Activated CD4-positive, alpha-beta memory T cell treated with anti-CD3 and anti-CD28 coated beads, Interleukin-2, amount 10 ng/mL, durations not matched to agents 7 days and 5 days (primary cell): ENCODE results near the gene LYZ. TPM values are rescaled to one million over a fixed set of nuclear protein-coding genes. Genes with fewer than 3 reads are reported as not detected.

ENCODE experiments used
- CTCF ChIA-PET: fragments of 350-600 bp; sonication (Branson Sonifier 250); formaldehyde crosslinking; loops from one replicate; lab custom pipeline; 2021; ENCODE audit warnings: antibody characterized with exemption, inconsistent platforms; lab: Charles Lee
- POLR2A ChIA-PET: fragments of 350-600 bp; sonication (Branson Sonifier 250); formaldehyde crosslinking; loops from one replicate; lab custom pipeline; 2021; ENCODE audit warnings: antibody characterized with exemption; lab: Charles Lee
- DNase-seq: peaks from one replicate; pipeline ENCODE4 v3.0.0-alpha.2; 2020
- H3K27ac Mint-ChIP-seq: one replicate; pipeline ENCODE4 v1.8.0; 2021; ENCODE audit warnings: mild to moderate bottlenecking, mixed read lengths
- H3K27me3 Mint-ChIP-seq: one replicate; pipeline ENCODE4 v1.8.0; 2021; ENCODE audit warnings: mixed read lengths
- H3K36me3 Mint-ChIP-seq: one replicate; pipeline ENCODE4 v1.8.0; 2021; ENCODE audit warnings: low read depth, mixed read lengths
- H3K4me1 Mint-ChIP-seq: one replicate; pipeline ENCODE4 v1.8.0; 2021; ENCODE audit warnings: mixed read lengths
- H3K4me3 Mint-ChIP-seq: one replicate; pipeline ENCODE4 v1.8.0; 2021; ENCODE audit warnings: mild to moderate bottlenecking, mixed read lengths
- H3K9me3 Mint-ChIP-seq: one replicate; pipeline ENCODE4 v1.8.0; 2021; ENCODE audit warnings: mixed read lengths
- total RNA-seq, 2 experiments: library from RNA; stranded (reverse); gene quantifications; one replicate each; pipeline ENCODE4 v1.2.3, GENCODE V29; 2021

LYZ gene
- total RNA-seq, 2 experiments from 2014 or later, result 0.48 to 0.50 TPM

DNA sequence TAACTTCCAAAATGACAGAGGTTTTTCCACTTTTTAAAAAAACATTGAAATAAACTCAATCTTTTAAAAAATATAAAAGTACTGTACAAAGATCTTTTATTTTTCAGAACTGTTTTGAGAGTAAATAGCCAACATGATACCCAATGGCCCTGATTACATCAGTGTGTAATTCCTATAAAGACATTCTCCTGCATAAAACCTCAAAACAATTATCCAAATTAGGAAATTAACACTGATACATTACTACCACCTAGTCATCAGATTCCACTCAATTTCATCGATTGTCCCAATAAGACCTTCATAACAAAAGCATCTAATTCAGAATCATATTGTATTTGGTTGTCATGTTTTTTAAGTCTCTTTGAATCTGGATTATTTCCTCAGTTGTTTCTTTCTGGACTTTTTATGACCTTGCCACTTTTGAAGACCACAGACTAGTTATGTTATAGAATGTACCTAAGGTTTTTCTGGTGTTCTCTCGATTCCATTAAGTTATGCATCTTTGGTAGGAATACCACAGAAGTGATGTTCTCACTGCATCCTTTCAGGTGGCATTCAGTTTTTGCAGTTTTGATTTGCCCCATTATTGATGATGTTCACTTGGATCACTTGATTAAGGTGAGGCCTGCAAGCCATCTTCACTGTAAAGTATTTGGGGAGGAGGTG lies 7.3 kb downstream of the LYZ start:
- H3K27ac Mint-ChIP-seq, result no peak overlapping the region
- ChIA-PET CTCF (no interaction called here), POLR2A (no interaction called here)
- H3K4me1 Mint-ChIP-seq, result peaks cover 21% of the 10 kb centered on the region
- H3K9me3 Mint-ChIP-seq, result no peaks in the 10 kb centered on the region
- H3K36me3 Mint-ChIP-seq, result peaks cover 5% of the 10 kb centered on the region
- H3K27me3 Mint-ChIP-seq, result peaks cover 9% of the 10 kb centered on the region
- H3K4me3 Mint-ChIP-seq, result no peak overlapping the region
- no peak for DNase-seq

DNA sequence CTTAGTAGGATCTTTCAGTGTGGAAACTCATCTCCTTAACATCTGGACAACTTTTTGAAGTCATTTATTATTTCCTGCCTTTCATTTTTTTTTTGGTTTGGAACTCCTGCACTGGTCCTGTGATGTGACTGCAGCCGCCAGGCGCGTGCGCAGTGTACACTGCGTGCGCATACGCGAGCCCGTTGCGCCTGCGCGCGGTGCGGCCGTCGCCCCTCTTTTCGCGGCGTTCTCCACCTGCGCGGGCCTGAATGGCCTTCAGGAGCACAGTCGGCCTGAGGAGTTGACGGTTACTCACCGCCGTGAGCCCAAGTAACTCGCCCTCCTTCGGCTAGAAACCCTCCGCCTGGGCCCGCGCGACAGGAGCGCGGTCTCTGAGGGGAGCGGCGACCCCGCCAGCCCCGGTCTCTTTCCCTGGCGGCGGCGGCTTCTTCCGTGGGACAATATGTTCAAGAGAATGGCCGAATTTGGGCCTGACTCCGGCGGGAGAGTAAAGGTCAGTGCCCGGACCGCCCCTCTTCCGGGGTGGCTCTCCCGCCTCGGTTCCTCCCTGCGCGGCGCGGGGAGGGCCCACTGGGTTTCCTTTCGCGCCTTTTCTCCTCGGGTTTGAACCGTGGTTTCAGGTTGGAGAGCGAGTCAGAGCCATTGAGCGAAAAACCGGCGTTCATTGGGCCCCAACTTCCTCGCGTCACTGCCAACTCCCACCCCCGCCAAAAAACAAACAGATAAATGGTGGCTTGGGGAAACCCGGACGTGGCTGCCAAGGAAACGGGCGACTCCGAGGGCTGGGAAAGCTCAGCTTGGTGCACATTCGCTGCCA lies 11.6 kb downstream of the LYZ start, which contains the start of gene YEATS4:
TSS of gene YEATS4 (plus strand) at position 213 of the 817 bp plus-strand sequence. CDS start at position 443, 230 bp downstream.
- CTCF ChIA-PET, result interaction anchor here (0.6 to 3.4 kb wide), 7 partner anchors 9 to 280 kb away, joined by 3 to 63 read pairs (median 4); partner anchors contain the start of gene LYZ
- POLR2A ChIA-PET, result interaction anchor here (0.8 to 3.0 kb wide), 13 partner anchors 25 to 380 kb away, joined by 3 to 38 read pairs (median 3); partner anchors contain the start of gene CCT2
- DNase-seq, result peak; percentile 91

DNA sequence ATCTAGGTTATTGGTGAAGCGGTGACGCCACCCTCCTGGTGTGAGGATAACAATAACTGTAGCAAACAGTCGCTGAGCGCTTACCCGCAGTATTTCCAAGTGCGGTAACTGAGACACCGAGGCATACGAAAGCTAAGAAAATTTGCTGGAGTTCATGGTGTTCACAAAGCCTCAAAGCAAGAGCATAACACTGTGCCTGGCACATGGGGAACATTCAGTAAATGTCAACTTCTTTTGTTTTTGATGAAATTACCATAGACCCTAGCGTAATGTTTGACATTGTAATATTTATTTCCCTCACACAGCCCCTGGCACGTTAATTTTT lies 12.1 kb downstream of the LYZ start:
- CTCF ChIA-PET, result interaction anchor here (1.0 to 1.6 kb wide), 3 partner anchors 9 to 280 kb away, joined by 3 to 7 read pairs (median 4); no protein-coding TSS in a partner anchor
- Mint-ChIP-seq H3K27ac (peak overlapping the region; percentile 89), H3K9me3 (no peaks in the 10 kb centered on the region), H3K36me3 (peaks cover 19% of the 10 kb centered on the region), H3K4me3 (peak overlapping the region; percentile 92), H3K27me3 (no peaks in the 10 kb centered on the region), H3K4me1 (peaks cover 36% of the 10 kb centered on the region)
- POLR2A ChIA-PET, result interaction anchor here (0.8 to 2.1 kb wide), 12 partner anchors 26 to 379 kb away, joined by 3 to 21 read pairs (median 3); partner anchors contain the start of gene CCT2
- no peak for DNase-seq

More for the DNA sequence above, 11.6 kb downstream of the LYZ start, which contains the start of gene YEATS4:
- H3K36me3 Mint-ChIP-seq, result peaks cover 19% of the 10 kb centered on the region
- peaks cover 3% of the 10 kb centered on the region for H3K27me3 Mint-ChIP-seq
- no peaks in the 10 kb centered on the region for H3K9me3 Mint-ChIP-seq
- H3K4me3 Mint-ChIP-seq, result peak within 1 kb of the TSS; percentile 92
- H3K27ac Mint-ChIP-seq, result peak within 1 kb of the TSS; percentile 89
- H3K4me1 Mint-ChIP-seq, result peaks cover 36% of the 10 kb centered on the region

DNA sequence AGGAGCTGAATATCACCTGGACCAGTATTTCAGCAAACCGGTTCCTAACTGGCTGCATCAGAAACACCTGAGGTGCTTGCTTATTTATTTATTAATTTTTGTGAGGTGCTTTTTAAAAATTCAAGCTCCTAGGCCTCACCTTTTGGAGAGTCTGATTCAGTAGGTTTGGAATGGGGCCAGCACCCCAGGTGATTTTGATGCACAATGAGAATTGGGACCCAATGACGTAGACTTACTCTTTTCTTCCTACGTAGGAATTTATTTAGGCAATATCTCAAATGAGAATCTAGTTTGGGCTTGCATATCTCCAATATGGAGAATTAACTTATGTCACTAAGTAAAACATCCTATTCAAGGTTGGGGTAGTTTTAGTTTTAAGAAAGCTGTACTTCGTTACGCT lies 18.6 kb downstream of the LYZ start:
- peaks cover 51% of the 10 kb centered on the region for H3K36me3 Mint-ChIP-seq
- no peaks in the 10 kb centered on the region for H3K9me3 Mint-ChIP-seq
- CTCF ChIA-PET, result interaction anchor here (1.4 to 2.6 kb wide), 3 partner anchors 9 to 212 kb away, joined by 3 to 15 read pairs (median 4); no protein-coding TSS in a partner anchor
- POLR2A ChIA-PET, result interaction anchor here (0.6 to 1.8 kb wide), 4 partner anchors 8 to 1827 kb away, joined by 3 to 8 read pairs (median 4); no protein-coding TSS in a partner anchor
- no peaks in the 10 kb centered on the region for H3K27me3 Mint-ChIP-seq
- H3K4me1 Mint-ChIP-seq, result peaks cover 35% of the 10 kb centered on the region
- no peak overlapping the region for H3K4me3 Mint-ChIP-seq
- no peak for DNase-seq
- no peak overlapping the region for H3K27ac Mint-ChIP-seq

DNA sequence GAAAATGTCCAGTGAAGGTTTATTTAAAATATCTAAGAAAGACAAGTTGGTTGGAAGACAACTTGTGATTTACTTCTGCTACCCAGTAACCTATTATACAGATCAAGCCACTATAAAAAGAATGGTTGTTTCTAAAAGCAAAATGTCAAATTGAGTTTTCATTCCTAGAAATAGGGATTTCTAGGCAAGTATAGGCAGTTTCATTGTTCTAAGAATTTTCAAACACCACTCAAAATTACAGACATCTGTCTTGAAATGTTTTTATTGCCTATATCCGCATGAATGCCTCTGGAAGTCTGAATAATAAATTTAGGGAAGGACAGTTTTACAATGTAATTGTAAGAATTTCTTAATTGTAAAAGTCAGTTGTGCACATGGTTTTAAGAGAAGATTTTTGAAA lies 20.0 kb downstream of the LYZ start:
- H3K4me3 Mint-ChIP-seq, result no peak overlapping the region
- H3K27ac Mint-ChIP-seq, result no peak overlapping the region
- peaks cover 33% of the 10 kb centered on the region for H3K4me1 Mint-ChIP-seq
- H3K27me3 Mint-ChIP-seq, result no peaks in the 10 kb centered on the region
- peaks cover 60% of the 10 kb centered on the region for H3K36me3 Mint-ChIP-seq
- ChIA-PET POLR2A (interaction anchor here (0.9 to 1.5 kb wide), 2 partner anchors 10 to 17 kb away, joined by 3 to 5 read pairs; no protein-coding TSS in a partner anchor), CTCF (interaction anchor here (1.4 to 2.6 kb wide), 3 partner anchors 10 to 214 kb away, joined by 3 to 15 read pairs (median 4); no protein-coding TSS in a partner anchor)
- DNase-seq, result no peak
- no peaks in the 10 kb centered on the region for H3K9me3 Mint-ChIP-seq

DNA sequence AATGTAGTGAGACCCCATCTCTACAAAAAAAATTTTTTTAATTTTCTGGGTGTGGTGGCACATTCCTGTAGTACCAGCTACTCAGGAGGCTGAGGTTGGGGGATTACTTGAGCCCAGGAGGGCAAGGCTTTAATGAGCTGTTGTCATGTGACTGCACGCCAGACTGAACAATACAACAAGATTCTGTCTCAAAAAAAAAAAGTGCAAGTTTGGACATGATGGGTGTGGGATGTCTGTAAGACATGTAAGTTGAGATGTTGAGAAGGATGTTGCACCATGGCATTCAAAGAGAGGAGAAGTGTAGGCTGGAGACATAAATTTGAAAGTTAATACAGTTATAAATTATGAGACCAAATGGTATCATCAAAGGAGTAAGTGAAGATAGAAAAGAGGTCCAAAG lies 34.9 kb downstream of the LYZ start:
- POLR2A ChIA-PET, result interaction anchor here (0.6 kb wide), 1 partner anchor 101 kb away, joined by 3 read pairs; no protein-coding TSS in a partner anchor
- Mint-ChIP-seq H3K27ac (no peak overlapping the region), H3K36me3 (peaks cover 60% of the 10 kb centered on the region), H3K4me3 (no peak overlapping the region), H3K27me3 (no peaks in the 10 kb centered on the region), H3K9me3 (no peaks in the 10 kb centered on the region), H3K4me1 (peaks cover 16% of the 10 kb centered on the region)
- CTCF ChIA-PET, result no interaction called here
- no peak for DNase-seq

DNA sequence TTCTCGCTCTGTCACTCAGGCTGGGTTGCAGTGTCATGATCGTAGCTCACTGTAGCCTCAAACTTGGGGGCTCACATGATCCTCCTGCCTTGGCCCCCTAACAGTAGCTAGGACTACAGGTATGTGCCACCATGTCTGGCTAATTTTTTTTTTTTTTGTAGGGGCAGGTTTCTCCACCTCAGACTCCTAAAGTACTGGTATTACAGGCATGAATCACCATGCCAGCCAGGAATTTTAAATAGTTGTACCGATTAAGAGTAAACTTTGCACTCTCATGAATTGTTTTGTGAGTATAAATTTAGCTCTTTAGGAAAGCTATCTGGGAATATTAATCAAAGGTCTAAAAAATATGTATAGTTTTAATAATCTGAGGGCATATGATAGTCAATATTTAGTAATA lies 36.9 kb downstream of the LYZ start:
- Mint-ChIP-seq H3K27ac (no peak overlapping the region), H3K27me3 (no peaks in the 10 kb centered on the region), H3K4me1 (peaks cover 16% of the 10 kb centered on the region), H3K36me3 (peaks cover 49% of the 10 kb centered on the region), H3K9me3 (no peaks in the 10 kb centered on the region), H3K4me3 (no peak overlapping the region)
- ChIA-PET POLR2A (interaction anchor here (0.6 to 1.6 kb wide), 4 partner anchors 17 to 696 kb away, joined by 3 read pairs; no protein-coding TSS in a partner anchor), CTCF (interaction anchor here (1.4 to 1.6 kb wide), 4 partner anchors 27 to 255 kb away, joined by 4 to 7 read pairs (median 6); no protein-coding TSS in a partner anchor)
- no peak for DNase-seq

DNA sequence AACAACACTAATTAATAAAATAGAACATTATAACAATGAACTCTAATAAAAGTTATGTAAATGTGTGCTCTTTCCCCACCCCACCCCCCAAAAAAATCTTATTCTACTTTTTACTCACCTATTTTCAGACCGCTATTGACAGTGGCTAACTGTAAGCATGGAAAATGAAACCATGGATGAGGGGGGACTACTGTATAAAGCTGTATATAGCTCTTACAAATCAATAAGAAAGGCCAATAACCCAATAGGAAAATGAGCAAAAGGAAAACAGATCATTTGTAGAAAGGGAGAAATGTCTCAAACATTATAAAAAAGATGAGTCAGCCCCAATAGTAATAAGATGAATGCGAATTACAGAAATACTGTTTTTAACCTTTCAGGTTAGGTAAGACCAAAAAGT lies 38.7 kb downstream of the LYZ start:
- H3K27me3 Mint-ChIP-seq, result no peaks in the 10 kb centered on the region
- no peak overlapping the region for H3K27ac Mint-ChIP-seq
- POLR2A ChIA-PET, result no interaction called here
- H3K4me3 Mint-ChIP-seq, result no peak overlapping the region
- no peaks in the 10 kb centered on the region for H3K9me3 Mint-ChIP-seq
- CTCF ChIA-PET, result interaction anchor here (1.0 kb wide), 1 partner anchor 252 kb away, joined by 4 read pairs; no protein-coding TSS in a partner anchor
- H3K36me3 Mint-ChIP-seq, result peaks cover 47% of the 10 kb centered on the region
- DNase-seq, result no peak
- H3K4me1 Mint-ChIP-seq, result peaks cover 16% of the 10 kb centered on the region

DNA sequence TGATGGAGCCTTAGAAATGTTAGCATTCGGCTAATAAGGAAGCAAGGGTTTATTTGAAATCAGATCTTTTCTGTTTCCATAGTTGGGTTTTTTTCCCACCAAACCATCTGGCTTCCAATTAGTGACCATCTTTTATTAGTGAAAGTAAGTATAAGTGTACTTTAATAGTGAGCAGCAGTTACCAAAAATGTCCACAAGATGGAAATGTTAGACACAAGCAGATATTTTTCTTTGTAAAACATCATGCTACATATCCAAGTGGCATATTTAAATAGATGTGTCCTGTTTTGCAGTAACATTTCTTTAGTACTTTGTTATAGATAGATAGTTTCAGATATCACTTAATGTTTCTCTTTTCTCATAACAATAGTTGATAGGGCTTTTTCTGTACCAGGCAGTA lies 40.2 kb downstream of the LYZ start:
- H3K27ac Mint-ChIP-seq, result no peak overlapping the region
- POLR2A ChIA-PET, result interaction anchor here (0.6 kb wide), 1 partner anchor 784 kb away, joined by 3 read pairs; no protein-coding TSS in a partner anchor
- CTCF ChIA-PET, result interaction anchor here (0.8 to 2.4 kb wide), 4 partner anchors 31 to 251 kb away, joined by 3 to 8 read pairs (median 4); no protein-coding TSS in a partner anchor

DNA sequence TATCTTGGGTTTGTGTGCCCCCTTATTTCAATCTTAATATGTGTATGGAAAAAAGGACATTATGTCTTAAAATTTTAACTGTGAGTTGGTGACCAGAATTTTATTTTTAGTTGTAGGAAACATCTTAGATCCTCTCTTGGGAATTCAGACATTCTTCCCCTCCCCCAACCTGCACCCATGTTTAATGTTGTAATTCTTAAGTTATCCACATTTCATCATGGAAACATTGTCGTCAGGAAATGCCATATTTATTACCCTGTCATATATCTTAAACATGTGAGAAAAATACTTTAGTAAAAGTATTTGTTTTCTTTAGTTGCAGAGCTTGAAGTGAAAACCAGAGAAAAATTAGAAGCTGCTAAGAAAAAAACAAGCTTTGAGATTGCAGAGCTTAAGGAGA lies 41.6 kb downstream of the LYZ start:
- H3K9me3 Mint-ChIP-seq, result no peaks in the 10 kb centered on the region
- ChIA-PET CTCF (interaction anchor here (0.6 to 2.4 kb wide), 3 partner anchors 181 to 250 kb away, joined by 3 to 8 read pairs (median 4); no protein-coding TSS in a partner anchor), POLR2A (no interaction called here)
- no peak overlapping the region for H3K27ac Mint-ChIP-seq
- H3K4me3 Mint-ChIP-seq, result no peak overlapping the region
- H3K36me3 Mint-ChIP-seq, result peaks cover 53% of the 10 kb centered on the region
- H3K27me3 Mint-ChIP-seq, result no peaks in the 10 kb centered on the region
- H3K4me1 Mint-ChIP-seq, result peaks cover 7% of the 10 kb centered on the region
- DNase-seq, result no peak

More for the DNA sequence above, 40.2 kb downstream of the LYZ start:
- peaks cover 11% of the 10 kb centered on the region for H3K4me1 Mint-ChIP-seq
- peaks cover 48% of the 10 kb centered on the region for H3K36me3 Mint-ChIP-seq
- H3K9me3 Mint-ChIP-seq, result no peaks in the 10 kb centered on the region
- no peak for DNase-seq
- no peak overlapping the region for H3K4me3 Mint-ChIP-seq
- no peaks in the 10 kb centered on the region for H3K27me3 Mint-ChIP-seq

DNA sequence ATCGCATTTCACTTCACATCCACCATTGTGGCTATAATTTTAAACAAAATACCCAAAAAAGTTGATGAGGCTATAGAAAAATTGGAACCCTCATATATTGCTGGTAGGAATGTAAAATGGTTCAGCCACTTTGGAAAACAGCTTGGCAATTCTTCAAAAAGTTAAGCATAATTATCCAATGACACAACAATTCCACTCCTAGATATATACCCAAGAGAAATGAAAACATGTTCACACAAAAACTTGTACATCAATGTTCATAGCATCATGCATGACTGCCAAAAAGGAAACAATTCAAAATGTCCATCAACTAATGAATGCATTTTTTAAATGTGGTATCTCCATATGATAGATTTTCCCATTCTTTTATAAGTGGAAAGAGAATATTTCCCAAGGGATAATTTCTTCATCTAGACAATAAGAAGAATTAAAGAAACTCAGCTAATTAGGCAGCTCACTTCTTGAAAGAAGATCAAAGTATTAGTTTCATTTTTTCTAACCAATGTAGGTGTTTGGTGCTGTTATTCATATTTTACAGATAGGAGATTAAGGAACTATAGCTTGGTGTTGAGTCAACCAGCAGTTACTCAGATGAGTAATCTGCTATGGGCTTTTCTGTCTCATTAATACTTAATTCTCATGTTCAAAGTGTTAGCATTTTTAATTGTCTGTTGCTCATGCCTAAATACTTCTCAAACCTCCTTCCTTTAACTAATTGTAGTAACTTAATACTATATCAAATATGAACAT lies 44.2 kb downstream of the LYZ start:
- no peak overlapping the region for H3K4me3 Mint-ChIP-seq
- H3K4me1 Mint-ChIP-seq, result peaks cover 3% of the 10 kb centered on the region
- ChIA-PET POLR2A (interaction anchor here (1.1 kb wide), 1 partner anchor 25 kb away, joined by 3 read pairs; no protein-coding TSS in a partner anchor), CTCF (no interaction called here)
- no peak overlapping the region for H3K27ac Mint-ChIP-seq
- H3K36me3 Mint-ChIP-seq, result peaks cover 67% of the 10 kb centered on the region
- H3K9me3 Mint-ChIP-seq, result peaks cover 7% of the 10 kb centered on the region
- H3K27me3 Mint-ChIP-seq, result no peaks in the 10 kb centered on the region
- no peak for DNase-seq

DNA sequence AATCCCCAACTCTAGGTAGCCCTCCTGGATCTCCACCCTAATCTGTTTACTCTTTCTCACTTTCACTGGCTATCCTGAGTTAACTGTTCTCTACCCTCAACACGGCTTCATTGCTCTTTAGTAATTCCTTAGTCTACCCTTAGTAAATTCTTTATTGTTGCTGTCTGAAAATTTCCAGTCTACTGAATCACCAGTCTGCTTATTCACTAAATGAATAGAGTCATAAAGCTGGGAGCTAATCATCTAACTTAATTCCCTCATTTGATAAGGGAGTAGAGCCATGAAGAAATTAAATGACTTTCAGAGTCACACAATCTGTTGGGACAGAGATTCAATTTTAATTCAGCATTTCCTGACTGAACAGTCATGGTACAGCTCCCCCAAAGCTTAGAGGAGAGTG lies 47.9 kb downstream of the LYZ start:
- DNase-seq, result no peak
- no peaks in the 10 kb centered on the region for H3K4me1 Mint-ChIP-seq
- H3K4me3 Mint-ChIP-seq, result no peak overlapping the region
- H3K27me3 Mint-ChIP-seq, result no peaks in the 10 kb centered on the region
- H3K9me3 Mint-ChIP-seq, result peaks cover 10% of the 10 kb centered on the region
- CTCF ChIA-PET, result no interaction called here
- POLR2A ChIA-PET, result no interaction called here
- H3K36me3 Mint-ChIP-seq, result peaks cover 60% of the 10 kb centered on the region
- H3K27ac Mint-ChIP-seq, result no peak overlapping the region
